Esophagus mucosa (tissue), 1 donor: ENCODE data around the gene ELMO1. TPM values are rescaled to one million over a fixed set of nuclear protein-coding genes. Genes with fewer than 3 reads are reported as not detected.

ENCODE experiments used
- ATAC-seq: fragments of 200-7000 bp; cut with Tn5 transposase; one replicate; pipeline ENCODE4 v1.9.1; 2020
- total RNA-seq: library from RNA; stranded (reverse); gene quantifications from one replicate; pipeline ENCODE4 v1.2.4, GENCODE V29; 2023
- donor health status: DM: yes; HTN: yes; CAD: no.

Gene ELMO1
- total RNA-seq, 1 donor from 2014 or later: 4.0 TPM

DNA sequence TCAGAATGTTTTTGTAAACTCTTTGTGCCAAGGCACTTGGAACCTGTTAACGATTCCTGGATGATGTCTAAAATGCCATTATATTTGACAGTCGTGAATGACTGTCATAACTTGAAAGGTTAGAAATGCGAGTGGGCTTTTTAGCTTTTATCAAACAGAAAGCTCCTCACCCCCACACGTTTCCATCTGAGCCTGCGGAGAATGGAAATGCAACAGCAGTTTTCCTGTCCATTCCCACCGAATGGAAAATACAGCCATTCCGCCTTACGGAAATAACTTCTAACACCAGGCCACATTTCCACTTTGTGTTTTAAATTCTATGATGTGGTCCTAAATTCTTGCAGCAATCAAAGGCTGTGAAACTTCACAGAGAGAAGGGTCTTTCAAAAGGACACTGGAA lies 83.8 kb downstream of the ELMO1 start:
- ATAC-seq: no peak

DNA sequence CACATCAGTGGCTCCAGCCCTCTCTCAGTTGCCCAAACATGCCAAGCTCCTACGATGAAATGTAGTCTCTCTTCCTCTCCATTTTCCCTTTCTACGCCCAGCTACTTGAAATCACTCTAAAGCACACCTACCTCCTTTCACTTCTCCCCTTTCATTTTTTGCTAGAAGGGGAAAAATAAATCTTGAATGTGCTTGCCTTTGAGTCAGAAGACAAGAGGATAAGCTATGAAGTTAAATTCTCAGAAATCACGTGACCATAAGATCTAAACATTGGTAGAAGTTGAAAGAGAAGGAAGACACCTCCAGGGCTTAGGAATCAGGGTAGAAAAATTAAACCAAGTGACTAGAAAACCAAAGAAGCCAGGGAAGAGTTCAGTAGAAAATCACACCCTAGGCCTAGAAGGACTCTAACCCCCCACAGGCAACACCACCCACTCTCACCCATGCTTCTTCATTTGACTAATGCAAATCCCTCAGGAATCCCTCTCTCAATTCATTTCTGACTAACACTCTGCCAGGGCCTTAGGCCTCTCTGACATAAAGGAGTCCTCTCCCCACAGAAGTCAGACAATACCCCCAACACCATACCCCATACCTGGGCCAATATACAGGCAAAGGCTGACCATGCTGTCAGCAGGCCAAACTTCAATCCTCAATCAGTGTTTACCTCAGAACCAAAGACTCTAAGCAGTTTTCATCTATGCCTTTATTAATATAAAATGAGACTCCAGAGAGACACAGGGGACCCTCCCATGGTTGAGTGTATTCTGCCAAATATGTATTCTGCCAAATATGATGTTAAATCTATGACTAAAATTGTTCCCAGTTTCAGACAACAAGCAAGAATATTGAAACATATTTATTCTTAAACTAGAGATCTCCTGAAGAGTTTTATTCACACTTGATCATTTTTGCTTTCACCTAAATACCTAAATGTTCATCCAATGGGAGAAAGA lies 84.8 kb downstream of the ELMO1 start:
- no peak for ATAC-seq

DNA sequence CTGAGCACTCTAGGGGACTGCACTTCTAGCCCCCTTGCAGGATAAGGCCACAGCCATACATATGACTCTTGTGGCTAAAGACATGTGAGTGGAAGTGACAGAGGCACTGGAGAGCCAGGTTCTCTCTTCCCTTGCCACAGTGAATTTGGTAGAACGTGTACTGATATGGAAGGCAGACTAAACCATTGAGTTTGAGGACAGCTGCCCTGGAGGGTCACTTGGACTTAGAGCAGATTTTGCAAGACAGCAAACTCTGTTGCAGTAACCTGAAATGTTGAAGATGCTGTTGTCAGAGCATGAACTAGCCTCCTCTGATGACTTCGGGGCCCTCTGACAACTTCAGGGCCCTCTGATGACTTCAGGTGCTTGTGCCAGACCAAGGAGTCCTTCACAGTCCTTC lies 85.9 kb downstream of the ELMO1 start:
- ATAC-seq: no peak

DNA sequence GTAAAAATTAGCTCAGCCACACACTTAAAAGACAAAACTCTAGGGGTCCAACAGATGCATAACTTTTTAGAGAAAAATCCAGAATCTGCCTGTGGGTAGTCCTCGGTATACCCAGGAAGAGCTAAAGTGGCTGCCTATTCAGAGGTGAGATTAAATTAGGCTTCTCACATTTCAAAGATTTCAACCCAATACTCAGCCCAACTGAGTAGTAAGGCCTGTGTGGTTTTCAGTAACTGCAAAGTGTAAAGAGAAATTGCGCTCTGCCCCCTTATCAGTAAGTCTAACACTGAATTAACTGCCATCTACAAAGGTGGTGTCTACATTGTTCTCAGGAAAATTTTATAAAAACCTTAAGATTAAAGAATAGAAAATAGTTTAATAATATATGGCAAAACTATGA lies 88.2 kb downstream of the ELMO1 start:
- no peak for ATAC-seq

DNA sequence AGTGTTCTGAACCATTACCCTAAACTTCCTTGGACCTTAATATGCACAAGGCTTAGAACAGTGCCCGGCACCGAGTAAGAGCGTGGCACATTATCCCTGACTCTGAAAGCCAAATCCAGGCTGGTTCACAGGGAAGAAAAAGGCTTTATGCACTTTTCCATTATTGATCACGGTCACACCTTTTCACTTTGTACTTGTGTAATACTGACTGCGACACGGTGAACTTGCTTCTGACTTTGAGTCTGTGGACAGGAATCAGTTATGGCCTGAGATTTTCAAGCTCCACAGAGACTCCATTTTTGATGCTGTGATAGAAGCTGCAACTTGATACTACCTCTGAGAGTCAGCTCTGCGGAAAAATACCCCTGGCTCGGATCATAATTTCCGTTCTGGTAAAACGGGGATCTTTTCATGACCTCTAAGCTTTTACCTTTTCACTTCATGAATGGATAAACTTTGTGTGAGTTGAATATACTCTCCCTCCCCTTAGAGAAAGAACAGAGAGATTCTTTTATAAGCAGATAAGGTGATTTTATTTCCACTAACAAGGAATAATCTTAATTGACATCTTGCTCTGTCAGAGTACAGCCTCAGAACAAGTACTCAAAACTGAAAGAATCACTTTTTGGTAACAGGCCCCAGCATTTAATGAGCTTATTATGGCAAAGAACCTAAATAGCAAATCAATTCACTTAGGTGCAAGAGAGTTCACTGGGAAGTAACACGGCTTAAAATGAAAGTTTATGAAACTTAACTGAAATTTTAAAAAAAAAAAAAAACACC lies 88.8 kb downstream of the ELMO1 start:
- ATAC-seq: no peak

DNA sequence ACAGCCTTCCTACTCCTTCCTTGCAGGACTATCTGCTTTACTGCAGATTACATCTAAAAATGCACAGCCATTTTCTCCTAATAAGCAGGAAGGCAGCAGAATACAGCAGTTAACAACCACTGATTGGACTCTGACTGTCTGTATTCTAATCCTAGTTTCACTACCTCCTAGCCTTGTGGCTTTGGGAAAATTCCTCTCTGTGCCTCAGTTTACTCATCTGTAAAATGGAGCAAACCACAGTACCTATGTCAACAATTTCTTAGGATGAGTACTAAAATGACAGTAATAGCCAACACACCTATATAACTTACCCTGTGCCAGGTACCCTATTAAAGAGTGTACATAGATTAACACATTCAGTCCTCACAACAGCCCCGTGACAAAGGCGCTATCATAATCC lies 89.5 kb downstream of the ELMO1 start:
- ATAC-seq: no peak

DNA sequence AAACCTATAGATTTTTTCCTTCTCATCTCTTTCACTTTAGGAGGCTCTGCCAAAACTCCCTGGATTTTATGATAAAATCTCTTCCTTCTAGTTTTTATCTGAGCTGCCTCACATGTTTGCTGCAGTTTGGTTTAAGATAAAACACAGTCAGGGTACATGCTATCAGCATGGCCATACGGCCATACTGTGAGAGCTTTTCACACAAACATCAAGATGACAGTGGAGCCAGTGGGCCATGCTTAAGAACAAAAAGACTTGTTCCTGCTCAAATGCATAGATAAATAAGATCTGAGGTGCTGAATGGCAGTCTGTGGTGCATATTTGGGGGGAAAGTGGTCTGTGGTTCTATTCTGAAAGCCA lies 91.0 kb downstream of the ELMO1 start:
- ATAC-seq: no peak

DNA sequence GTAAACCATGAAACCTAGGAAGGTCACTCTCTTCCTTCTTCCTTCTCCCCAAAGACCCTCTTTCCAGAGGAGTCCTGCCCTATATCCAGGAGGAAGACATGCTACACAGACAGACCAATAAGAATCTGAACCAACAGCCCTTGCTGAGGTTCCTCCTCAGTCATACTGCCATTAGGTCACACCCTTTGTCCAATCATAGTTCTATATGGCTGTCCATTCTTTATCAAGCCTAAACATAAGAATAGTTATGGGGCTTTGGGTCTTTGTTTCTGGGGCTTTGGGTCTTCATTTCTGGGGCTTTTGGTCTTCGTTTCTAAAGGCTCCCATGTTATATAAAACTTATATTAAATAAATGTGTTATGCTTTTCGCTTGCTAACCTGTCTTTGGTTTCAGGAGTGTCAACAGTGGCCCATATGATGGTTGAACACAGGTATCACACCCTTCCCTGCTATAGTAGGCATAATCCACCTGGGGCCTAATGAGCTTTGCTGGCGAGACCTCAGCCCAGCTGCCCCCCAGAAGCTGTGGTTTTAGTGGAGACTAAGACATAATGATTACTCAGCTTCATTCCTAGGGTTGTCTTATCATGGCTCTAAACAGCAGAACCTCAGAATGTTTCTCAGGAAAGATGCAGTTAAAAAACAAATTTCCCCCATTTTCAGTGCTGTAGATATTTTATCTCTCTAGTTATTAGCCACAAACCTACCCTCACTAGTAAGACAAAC lies 91.6 kb downstream of the ELMO1 start:
- no peak for ATAC-seq

DNA sequence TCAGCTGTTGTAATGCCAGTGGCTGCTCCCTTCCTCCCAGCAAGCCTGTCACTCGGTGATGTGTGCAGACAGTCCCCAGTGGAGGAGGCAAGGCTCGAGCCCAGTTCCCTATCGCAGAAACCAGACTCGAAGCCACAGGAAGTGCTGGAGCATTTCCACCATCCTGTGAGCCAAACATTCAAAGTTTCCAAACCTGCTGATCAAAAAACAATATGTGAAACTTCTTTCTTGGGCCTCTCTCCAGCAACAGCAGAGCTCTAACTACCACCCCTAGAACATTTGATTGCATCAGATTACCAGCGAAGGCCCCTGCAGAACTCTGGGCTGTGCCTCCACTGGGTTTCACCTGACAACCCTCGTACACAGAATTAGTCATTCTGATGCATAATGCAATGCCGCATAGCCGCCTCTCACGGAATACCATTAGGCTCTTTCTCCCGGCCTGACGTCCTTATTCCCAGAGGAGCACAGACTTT lies 94.0 kb downstream of the ELMO1 start:
- peak; percentile 65 for ATAC-seq

DNA sequence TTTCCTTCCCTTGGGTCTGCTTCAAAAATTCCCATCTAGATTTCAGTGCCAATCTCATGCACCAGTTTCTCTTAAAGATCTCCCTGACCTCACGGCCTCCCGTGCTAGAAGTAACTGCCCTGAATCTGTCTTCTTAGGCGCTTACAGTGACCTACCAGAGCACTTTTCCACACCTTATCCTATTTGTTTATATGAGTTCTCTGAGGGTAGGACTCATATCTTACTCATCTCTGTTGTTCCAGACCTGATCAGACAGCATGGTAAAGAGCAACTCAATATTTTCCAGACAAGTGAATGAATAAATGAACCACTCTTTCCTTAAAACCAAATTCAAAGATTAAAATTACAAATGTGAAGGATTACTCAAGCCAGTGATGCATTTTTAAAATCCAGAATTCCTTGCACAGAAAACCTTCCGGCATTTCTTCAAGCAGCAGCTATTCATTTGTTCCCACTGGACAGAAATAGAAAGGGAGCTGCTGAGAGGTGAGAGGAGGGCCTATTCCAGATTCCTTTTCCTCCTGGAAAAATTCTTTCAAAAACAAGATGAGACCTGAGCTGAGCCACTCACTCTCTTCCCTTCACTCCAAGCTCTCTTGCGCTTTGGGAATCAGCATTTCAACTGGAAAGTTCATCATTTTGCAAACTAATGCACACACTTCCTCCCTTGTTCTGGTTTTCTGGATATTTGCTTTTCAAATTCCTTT lies 94.6 kb downstream of the ELMO1 start:
- ATAC-seq: no peak

DNA sequence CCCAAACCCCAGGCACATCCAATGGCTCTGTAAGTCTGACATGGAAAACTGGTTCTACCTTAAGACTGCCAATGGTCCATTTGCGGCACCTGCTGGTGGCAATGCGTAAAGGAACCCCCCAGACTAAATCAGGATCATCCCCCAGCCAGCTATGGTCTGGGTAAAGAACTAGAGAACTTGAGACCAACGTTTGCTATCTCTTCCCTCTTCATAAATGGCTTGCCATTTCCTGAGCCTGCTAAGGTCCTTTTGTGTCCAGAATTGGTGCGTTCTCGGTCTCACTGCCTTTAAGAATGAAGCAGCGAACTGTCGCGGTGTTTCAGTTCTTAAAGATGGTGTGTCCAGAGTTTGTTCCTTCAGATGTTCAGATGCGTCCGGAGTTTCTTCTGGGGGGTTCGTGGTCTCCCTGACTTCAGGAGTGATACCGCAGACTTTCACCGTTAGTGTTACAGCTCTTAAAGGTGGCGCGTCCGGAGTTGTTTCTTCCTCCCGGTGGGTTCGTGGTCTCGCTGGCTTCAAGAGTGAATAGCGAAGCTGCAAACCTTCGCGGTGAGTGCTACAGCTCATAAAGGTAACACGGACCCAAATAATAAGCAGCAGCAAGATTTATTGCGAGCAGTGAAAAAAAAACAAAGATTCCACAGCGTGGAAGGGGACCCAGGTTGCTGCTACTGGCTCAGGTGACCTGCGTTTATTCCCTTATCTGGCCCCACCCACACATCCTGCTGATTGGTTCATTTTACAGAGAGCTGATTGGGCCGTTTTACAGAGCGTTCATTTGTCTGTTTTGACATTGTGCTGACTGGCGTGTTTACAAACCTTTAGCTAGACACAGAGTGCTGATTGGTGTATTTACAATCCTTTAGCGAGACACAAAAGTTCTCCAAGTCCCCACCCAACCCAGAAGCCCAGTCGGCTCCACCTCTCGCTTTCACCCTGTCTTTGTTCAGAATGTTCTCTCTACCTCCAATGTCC lies 95.4 kb downstream of the ELMO1 start:
- ATAC-seq: peak; percentile 33

DNA sequence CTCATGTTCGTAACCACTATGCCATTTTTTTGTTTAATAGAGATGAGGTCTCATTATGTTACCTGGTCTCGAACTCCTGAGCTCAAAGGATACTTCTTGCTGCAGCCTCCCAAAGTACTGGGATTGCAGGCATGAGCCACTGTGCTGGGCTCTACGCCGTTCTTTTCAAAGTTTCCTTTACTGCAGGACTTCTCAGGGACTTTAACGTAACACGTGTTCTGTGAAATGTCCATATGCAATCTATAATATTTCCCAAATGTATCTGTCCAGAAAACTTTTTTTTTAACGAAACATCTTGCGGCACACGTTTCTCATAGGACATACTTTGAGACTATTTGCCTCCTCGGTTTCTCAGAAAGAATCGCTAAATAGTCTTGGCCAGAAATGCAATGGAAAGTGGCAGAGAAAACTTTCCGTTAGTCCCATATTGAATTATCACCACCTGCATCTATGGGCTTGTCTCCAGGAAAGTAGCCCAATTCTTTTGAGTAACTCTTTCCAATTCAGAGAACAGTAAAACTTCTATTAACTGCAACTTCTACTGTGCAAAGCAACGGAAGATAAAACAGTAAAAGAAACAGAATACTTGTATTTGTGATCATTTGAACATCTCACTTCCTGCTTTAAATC lies 96.3 kb downstream of the ELMO1 start:
- no peak for ATAC-seq

DNA sequence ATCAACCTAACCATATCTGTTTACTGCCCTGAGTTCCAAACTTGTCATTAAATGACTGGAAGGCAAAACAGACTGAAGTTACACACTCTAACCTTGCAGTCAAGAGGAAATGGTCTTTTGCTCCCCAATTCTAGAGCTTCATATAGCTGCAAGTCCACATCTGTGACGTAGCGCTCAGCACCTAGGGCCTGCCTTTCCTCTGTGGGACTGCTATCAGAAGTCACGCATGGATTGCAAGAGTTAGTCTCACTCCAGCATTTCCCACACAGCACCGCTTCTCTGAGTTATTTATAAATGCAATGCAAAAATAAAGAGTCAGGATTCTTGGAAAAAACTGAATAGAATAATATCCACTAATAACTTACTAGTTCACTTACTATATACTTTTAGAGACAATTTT lies 96.9 kb downstream of the ELMO1 start:
- ATAC-seq: no peak

DNA sequence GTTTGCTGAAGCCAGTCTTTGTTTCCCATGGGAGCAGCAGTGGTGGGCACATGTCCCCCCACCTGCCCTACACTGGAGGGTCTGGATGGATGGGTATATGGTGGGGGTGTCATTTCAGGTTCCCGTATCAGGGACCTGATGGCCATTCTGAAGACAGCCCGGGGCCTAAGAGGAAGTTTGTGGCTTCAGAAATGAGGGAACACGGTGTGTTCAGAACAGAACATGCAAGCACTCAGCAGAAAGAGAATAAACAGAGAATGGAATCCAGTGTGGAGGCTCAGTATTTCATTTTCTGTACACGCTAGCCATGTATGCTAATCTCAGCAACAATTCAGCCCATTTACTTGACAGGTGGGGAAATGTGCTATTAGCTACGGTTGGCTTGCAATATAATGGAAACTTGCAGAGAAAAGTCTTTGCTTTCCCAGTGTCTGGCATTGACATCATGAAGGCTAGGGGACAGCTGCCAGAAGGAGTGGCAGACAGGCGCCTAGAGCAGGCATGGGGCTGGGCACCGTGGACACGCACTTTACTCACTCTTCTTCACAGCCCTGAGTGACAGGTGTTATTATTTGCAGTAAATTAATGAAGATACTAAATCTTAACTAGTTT lies 98.6 kb downstream of the ELMO1 start:
- peak; percentile 18 for ATAC-seq

DNA sequence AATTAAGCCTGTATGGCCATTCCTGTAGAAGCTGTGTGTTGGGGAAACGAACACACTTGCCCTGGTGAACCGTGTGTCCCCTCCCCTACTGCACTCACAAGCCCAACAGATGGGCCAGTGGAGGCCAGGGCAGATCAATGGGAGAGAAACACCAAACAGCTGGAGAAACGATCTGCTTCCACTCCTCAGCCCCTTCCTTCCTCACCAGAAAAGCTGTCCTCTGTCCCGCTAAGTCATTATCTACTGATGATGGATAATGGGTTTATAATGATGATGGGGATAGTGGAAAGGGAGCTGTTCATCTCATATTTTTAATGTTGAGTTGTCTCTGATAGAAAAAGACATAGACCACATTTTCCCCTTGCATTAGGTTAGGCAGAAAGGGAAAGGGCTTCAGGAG lies 99.7 kb downstream of the ELMO1 start:
- no peak for ATAC-seq

DNA sequence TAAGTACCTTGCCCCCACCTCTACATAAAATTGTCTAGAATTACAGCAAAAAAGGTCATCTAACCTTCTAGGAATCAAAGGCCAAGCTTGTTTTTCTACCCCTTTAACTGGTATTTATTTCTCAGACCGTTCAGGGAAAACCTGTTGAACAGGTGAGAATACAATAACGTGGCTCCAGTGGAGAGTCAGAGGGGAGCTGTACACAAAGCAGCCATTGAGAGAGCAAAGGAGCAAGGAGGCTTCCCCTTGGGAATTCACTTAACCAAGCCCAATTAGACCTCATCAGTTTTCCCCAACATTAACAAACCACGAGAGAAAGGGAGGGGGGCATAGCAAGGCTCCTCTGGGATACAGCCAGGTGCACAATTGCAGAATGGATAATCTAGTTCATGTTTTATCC lies 101.9 kb downstream of the ELMO1 start:
- no peak for ATAC-seq

DNA sequence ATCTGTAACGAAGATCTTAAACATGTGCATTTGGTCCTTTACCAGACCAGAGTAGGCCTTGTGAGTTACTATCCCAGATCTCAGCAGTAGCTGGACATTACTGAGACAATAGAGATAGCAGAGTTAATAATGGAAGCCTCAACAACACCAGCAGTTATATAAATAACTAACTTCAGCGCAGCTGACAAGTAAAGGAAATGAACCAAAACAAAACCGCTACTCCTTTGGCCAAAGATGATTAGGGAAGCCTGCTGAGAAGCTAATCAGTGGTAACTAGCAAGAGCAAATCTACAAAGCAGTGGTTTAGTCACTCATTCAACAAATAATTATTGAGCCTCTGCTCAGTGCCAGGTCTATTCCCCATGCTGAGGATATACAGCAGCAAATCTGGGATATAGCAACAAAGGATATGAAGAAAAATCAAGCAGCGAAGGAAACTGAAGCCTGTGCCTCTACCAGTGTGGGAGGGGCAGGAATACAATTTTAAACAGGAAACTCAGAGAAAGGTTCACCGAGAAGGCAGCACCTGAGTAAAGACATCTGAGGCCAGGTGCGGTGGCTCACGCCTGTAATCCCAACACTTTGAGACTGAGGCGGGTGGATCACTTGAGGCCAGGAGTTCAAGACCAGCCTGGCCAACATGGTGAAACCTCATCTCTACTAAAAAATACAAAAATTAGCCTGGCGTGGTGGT lies 103.6 kb downstream of the ELMO1 start:
- ATAC-seq: no peak

DNA sequence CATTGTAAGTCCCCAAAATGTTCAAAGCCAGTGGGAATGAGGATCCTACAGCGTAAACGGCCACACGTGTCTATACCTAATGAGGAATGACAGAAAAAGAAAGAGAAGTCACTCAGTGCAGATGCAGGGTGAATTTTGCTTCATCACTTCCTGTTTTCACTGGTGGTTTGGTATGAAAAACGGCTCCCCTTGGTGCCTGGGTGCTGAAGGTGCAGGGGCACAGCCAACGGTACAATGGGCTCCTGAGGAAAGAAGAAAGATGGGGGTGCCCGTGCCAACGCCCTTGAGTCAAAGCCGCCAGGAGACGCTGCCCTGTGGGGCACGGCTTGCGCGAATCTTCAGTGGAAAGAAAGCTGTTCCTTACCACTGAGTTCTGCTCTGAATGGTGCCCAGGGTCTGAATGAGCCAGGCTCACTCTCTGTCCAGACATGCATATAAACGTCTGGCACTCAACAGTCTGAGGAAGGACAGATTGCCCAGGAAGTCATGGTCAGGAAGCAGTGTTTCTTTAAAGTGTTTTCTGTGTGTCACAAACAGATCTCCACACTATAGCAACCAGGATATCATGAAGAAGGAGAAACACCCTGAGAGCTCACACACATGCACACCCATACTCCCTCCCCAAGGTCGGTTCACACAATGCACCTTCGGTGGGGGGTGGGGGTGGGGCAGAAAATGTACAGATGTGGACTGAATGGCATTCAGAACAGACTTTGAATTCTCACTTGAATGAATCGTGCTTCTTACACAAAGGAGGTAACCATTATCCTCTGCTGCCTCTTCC lies 105.8 kb downstream of the ELMO1 start:
- peak; percentile 41 for ATAC-seq
